Left ventricle myocardium inferior (tissue), 1 donor: ENCODE results near the gene TNNI3. TPM values are rescaled to one million over a fixed set of nuclear protein-coding genes. Genes with fewer than 3 reads are reported as not detected.
A peak's percentile ranks its signal among the peaks of the same experiment; 100 is the strongest.

ENCODE experiments used
- DNase-seq: peaks from one replicate; pipeline ENCODE4 v3.0.0-alpha.2; 2020
- H3K27ac ChIP-seq: fragments of 200-600 bp; replicated peaks from 2 replicates; pipeline ENCODE4 v1.8.0; 2021
- H3K27me3 ChIP-seq: fragments of 200-600 bp; 2 replicates; pipeline ENCODE4 v1.8.0; 2021; ENCODE audit warnings: low read depth
- H3K36me3 ChIP-seq: fragments of 200-600 bp; 2 replicates; pipeline ENCODE4 v1.8.0; 2021
- H3K4me1 ChIP-seq: fragments of 200-600 bp; 2 replicates; pipeline ENCODE4 v1.8.0; 2021
- H3K4me3 ChIP-seq: fragments of 200-600 bp; 2 replicates; pipeline ENCODE4 v1.8.0; 2021; ENCODE audit warnings: mild to moderate bottlenecking, moderate library complexity
- H3K9me3 ChIP-seq: fragments of 200-600 bp; replicated peaks from 2 replicates; pipeline ENCODE4 v1.8.0; 2021
- intact Hi-C: fragments of 100-400 bp; cut with micrococcal nuclease; formaldehyde crosslinking; loops from one replicate; pipeline ENCODE4 v1.11.0; 2022
- total RNA-seq: library from RNA; stranded (reverse); fragmentation: NEBNext Ultra II Directional; extraction: Animal tissue kit (Norgen Biotek cat#: 25700); gene quantifications from one replicate; pipeline ENCODE4 v1.2.1, GENCODE V29; 2021
- TF ChIP-seq, protein P1 (sequence below): fragments of 200-600 bp; IDR thresholded peaks from 2 replicates; pipeline ENCODE4 v1.8.0; 2021; ENCODE audit warnings: antibody characterized with exemption, mild to moderate bottlenecking, borderline replicate concordance
- donor health status: DM: no; HTN: yes; CAD: no; lungs with severe emphysema.

Gene TNNI3
- total RNA-seq, 1 donor from 2014 or later, result 7,701 TPM

GRCh38 chr19:55115446-55116065, 42.0 kb downstream of the TNNI3 start:
- Histone ChIP-seq H3K27ac (peak overlapping the region; percentile 95), H3K27me3 (no peaks in the 10 kb centered on the region), H3K9me3 (no peaks in the 10 kb centered on the region), H3K4me3 (peak overlapping the region; percentile 98), H3K4me1 (peaks cover 73% of the 10 kb centered on the region), H3K36me3 (peaks cover 11% of the 10 kb centered on the region)
- no peak for DNase-seq
- TF ChIP-seq, protein P1, sequence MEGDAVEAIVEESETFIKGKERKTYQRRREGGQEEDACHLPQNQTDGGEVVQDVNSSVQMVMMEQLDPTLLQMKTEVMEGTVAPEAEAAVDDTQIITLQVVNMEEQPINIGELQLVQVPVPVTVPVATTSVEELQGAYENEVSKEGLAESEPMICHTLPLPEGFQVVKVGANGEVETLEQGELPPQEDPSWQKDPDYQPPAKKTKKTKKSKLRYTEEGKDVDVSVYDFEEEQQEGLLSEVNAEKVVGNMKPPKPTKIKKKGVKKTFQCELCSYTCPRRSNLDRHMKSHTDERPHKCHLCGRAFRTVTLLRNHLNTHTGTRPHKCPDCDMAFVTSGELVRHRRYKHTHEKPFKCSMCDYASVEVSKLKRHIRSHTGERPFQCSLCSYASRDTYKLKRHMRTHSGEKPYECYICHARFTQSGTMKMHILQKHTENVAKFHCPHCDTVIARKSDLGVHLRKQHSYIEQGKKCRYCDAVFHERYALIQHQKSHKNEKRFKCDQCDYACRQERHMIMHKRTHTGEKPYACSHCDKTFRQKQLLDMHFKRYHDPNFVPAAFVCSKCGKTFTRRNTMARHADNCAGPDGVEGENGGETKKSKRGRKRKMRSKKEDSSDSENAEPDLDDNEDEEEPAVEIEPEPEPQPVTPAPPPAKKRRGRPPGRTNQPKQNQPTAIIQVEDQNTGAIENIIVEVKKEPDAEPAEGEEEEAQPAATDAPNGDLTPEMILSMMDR, result no peak
- intact Hi-C loops, result no loop called here

DNA sequence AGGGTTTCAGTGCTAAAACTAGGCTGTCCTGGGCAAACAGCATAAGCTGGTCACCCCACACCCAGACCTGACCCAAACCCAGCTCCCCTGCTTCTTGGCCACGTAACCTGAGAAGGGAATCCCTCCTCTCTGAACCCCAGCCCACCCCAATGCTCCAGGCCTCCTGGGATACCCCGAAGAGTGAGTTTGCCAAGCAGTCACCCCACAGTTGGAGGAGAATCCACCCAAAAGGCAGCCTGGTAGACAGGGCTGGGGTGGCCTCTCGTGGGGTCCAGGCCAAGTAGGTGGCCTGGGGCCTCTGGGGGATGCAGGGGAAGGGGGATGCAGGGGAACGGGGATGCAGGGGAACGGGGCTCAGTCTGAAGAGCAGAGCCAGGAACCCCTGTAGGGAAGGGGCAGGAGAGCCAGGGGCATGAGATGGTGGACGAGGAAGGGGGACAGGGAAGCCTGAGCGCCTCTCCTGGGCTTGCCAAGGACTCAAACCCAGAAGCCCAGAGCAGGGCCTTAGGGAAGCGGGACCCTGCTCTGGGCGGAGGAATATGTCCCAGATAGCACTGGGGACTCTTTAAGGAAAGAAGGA, 42.9 kb downstream of the TNNI3 start:
- TF ChIP-seq, protein P1, result no peak
- Histone ChIP-seq H3K4me1 (peaks cover 73% of the 10 kb centered on the region), H3K27ac (peak overlapping the region; percentile 95), H3K36me3 (peaks cover 19% of the 10 kb centered on the region), H3K4me3 (peak overlapping the region; percentile 98), H3K27me3 (no peaks in the 10 kb centered on the region), H3K9me3 (no peaks in the 10 kb centered on the region)
- DNase-seq, result no peak
- intact Hi-C loops, result no loop called here

DNA sequence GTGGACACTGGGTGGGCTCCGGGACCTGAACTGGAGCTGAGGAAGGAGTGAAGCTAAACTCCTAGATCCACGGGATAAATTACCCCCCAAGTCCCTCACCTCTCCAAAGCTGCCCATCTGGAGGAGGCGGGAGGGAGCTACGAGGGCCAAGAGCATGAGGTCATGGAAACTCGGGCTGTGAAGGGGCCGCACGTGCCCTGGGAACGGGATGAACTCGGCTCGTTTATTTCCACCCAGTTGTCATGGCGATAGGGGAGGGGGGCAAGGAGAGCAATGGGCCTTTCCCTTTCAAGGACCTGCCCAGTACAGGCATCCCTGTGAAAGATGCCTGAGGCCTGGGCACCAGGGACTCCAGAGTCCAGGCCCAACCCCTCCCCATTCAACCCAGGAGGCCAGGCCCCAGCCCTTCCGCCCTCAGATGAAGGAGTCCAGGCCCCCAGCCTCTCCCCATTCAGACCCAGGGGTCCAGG, 43.9 kb downstream of the TNNI3 start:
- peaks cover 28% of the 10 kb centered on the region for H3K36me3 ChIP-seq
- peaks cover 73% of the 10 kb centered on the region for H3K4me1 ChIP-seq
- DNase-seq, result peak; percentile 93
- H3K4me3 ChIP-seq, result peak overlapping the region; percentile 98
- TF ChIP-seq, protein P1, result no peak
- H3K27ac ChIP-seq, result peak overlapping the region; percentile 95
- H3K9me3 ChIP-seq, result no peaks in the 10 kb centered on the region
- no peaks in the 10 kb centered on the region for H3K27me3 ChIP-seq
- intact Hi-C loops, result no loop called here

DNA sequence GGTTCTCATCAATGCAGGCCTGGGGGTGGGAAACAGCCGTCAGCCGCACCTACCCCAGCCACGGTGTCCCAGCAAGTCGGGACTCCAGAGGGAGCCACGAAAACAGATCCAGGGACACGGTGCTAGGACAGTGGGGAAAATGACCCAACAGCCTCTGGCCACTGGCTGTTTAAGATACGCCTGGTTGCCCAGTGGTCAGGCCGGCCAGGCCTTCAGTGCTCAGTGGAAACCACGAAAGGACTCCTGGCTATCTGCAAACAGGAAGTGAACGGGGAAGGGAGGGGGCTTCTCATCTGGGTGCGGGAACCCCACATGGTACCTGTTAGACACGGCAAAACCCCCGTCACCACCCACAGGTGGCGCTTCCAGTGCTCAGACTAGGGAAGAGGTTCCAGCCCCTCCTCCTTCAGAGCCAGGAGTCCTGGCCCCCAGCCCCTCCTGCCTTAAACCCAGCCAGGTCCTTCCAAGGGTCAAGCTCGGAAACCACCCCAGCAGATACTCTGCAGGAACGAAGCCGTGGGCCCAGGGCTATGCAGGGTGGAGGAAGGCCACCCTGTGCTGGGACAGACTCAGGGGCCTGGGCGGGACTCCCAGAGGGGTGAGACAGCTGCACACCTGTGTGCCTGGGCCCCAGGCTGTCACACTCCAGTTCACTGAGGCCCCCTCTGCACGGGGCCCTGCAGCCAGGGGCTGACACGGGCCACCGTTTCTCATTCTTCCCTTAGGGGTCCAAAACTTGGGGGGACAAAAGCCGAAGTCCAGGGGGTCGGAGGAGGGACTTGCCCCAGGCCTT, 44.6 kb downstream of the TNNI3 start:
- H3K27ac ChIP-seq, result peak overlapping the region; percentile 95
- peak overlapping the region; percentile 98 for H3K4me3 ChIP-seq
- no peaks in the 10 kb centered on the region for H3K27me3 ChIP-seq
- no peak for DNase-seq
- peaks cover 66% of the 10 kb centered on the region for H3K4me1 ChIP-seq
- TF ChIP-seq, protein P1, result peak; percentile 23
- H3K36me3 ChIP-seq, result peaks cover 32% of the 10 kb centered on the region
- intact Hi-C loops, result no loop called here
- H3K9me3 ChIP-seq, result no peaks in the 10 kb centered on the region

- Histone ChIP-seq H3K27me3 (no peaks in the 10 kb centered on the region), H3K4me1 (peaks cover 64% of the 10 kb centered on the region), H3K27ac (peak overlapping the region; percentile 95), H3K4me3 (peak overlapping the region; percentile 98), H3K36me3 (peaks cover 32% of the 10 kb centered on the region), H3K9me3 (no peaks in the 10 kb centered on the region)
- no peak for DNase-seq
- TF ChIP-seq, protein P1, result no peak
- intact Hi-C loops, result no loop called here
Observed at GRCh38 chr19:55112246-55112776, 45.2 kb downstream of the TNNI3 start.
